Measurements from ENCODE around the gene SNX25. TPM values are rescaled to one million over a fixed set of nuclear protein-coding genes. Genes with fewer than 3 reads are reported as not detected.

The SNX25 gene
- total RNA-seq, 1 experiment from 2014 or later, result 8.4 TPM

DNA sequence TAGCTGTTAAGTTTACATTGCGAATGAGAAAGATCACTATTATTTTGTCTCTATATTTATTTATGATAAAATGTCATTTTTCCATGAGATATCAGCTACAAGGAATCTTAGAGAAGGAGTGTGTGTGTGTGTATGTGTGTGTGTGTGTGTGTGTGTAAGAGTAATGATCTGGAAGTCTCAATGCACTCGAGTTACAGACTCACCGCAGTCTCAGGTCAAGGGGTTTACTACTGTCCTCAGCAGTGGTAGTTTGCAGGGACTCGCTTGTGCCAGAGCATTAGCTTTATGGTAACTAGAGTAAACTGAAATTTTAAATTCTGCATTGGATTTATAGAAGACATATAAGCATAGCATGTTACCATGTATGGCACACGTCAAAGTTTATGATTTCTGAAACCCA, 155.5 kb downstream of the SNX25 start:
- BruUV-seq (replicated peaks), result no TSS peak
- intact Hi-C loops (cut with micrococcal nuclease), result no loop called here

DNA sequence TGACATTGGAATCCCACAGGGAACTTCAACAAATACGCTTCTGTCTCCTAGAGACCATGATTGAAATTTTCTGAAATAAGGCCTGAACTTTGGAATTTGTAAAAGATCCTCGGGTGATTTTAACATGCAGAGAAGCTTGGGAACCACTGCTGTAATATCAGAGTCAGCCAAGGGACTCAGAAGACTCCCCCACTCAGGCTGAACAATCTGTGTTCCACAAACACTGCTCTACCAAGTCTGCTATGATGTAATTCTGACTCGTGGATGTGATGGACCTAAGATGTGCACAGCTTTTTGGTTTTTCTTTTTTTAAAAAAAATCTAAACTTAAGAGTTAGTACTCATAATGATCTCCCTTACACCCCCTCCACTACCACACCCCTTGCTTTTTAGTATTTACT, 160.3 kb downstream of the SNX25 start:
- H3K27me3 ChIP-seq (ENCODE audit: low read length), result no peaks in the 10 kb centered on the region
- H3K4me3 ChIP-seq (ENCODE audit: low read length), result no peak overlapping the region
- no peak overlapping the region for H3K9ac ChIP-seq (ENCODE audit: low read length)
- H3F3A ChIP-seq (ENCODE audit: low read length, unreplicated experiment), result no peaks in the 10 kb centered on the region
- no peaks in the 10 kb centered on the region for H3K9me2 ChIP-seq (replicated peaks; ENCODE audit: low read length)
- ATAC-seq (no peak), DNase-seq (no peak)
- no peak overlapping the region for H2AFZ ChIP-seq (ENCODE audit: low read length)
- intact Hi-C loops (cut with micrococcal nuclease), result no loop called here
- H4K20me1 ChIP-seq (ENCODE audit: low read length), result no peaks in the 10 kb centered on the region
- POLR2A ChIA-PET (ENCODE audit: unreplicated experiment), result no interaction called here
- no peak for TF ChIP-seq EZH2phosphoT487 (IDR thresholded peaks at IDR 0.05; ENCODE audit: borderline replicate concordance, low read length)
- no peak for TF ChIP-seq EZH2 (IDR thresholded peaks at IDR 0.05; ENCODE audit: low read length, unreplicated experiment)
- TF ChIP-seq CTCF (conservative IDR thresholded peaks at IDR 0.05; ENCODE audit: low read depth, low read length), result no peak
- H3K9me3 ChIP-seq (ENCODE audit: low read length), result no peaks in the 10 kb centered on the region
- no peak overlapping the region for H3K4me2 ChIP-seq (ENCODE audit: low read length)
- H3K79me2 ChIP-seq (ENCODE audit: low read length), result no peaks in the 10 kb centered on the region
- BruUV-seq (replicated peaks), result no TSS peak
- CTCF ChIA-PET, result no interaction called here
- no peak overlapping the region for H3K27ac ChIP-seq (ENCODE audit: low read length)
- no peaks in the 10 kb centered on the region; the same call in 1 of the 2 replicates for H3K36me3 ChIP-seq (ENCODE audit: low read depth, low read length)
- no peaks in the 10 kb centered on the region for H3K4me1 ChIP-seq (ENCODE audit: insufficient read depth, low read length)

More for the DNA sequence above, 155.5 kb downstream of the SNX25 start:
- Histone ChIP-seq H3K79me2 (ENCODE audit: low read length) (no peaks in the 10 kb centered on the region), H3K4me3 (ENCODE audit: low read length) (no peak overlapping the region), H3K27me3 (ENCODE audit: low read length) (no peaks in the 10 kb centered on the region), H3K4me1 (ENCODE audit: insufficient read depth, low read length) (peaks cover under 1% of the 10 kb centered on the region; the same call in 1 of the 2 replicates), H4K20me1 (ENCODE audit: low read length) (no peaks in the 10 kb centered on the region; the same call in 1 of the 2 replicates), H3K4me2 (ENCODE audit: low read length) (no peak overlapping the region), H3K9ac (ENCODE audit: low read length) (no peak overlapping the region), H3K9me2 (replicated peaks; ENCODE audit: low read length) (no peaks in the 10 kb centered on the region), H3F3A (ENCODE audit: low read length, unreplicated experiment) (no peaks in the 10 kb centered on the region), H3K27ac (ENCODE audit: low read length) (no peak overlapping the region), H3K9me3 (ENCODE audit: low read length) (no peaks in the 10 kb centered on the region), H3K36me3 (ENCODE audit: low read depth, low read length) (no peaks in the 10 kb centered on the region; the same call in 1 of the 2 replicates), H2AFZ (ENCODE audit: low read length) (no peak overlapping the region)
- DNase-seq (no peak), ATAC-seq (no peak)
- ChIA-PET POLR2A (ENCODE audit: unreplicated experiment) (no interaction called here), CTCF (no interaction called here)
- TF ChIP-seq EZH2phosphoT487 (IDR thresholded peaks at IDR 0.05; ENCODE audit: borderline replicate concordance, low read length) (no peak), EZH2 (IDR thresholded peaks at IDR 0.05; ENCODE audit: low read length, unreplicated experiment) (no peak), CTCF (conservative IDR thresholded peaks at IDR 0.05; ENCODE audit: low read depth, low read length) (no peak)

DNA sequence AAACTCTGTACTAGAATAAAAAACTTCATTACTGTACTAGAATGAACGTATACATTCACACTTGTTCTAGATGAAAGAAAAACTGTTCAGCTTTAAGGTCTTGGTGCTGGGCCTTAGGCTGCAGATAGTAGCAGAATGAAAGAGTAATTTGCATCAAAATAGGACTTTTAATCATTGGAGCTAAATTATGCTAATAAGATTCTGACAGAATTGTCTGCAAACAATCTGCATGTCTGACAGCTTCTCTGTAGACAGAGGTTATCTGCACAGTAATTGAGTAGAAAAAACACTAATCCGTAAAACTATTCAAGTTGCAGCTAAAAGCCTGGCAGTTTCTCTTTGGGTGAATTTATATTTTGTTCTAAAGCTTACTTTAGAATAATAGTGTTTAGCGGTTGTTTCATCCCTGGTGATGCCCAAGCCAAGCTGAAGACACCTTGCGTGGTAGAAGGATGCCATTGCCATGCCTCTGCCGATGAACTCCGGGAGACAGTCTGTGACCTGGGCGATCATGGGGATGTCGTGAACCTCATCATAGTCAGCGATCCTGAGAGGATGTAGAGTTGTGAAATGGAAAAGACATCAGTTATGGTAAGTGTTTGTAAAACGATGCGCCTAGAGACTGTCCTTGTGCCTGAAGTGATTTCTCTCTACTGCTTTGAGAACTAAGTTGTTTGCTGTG, 161.0 kb downstream of the SNX25 start:
- no peak overlapping the region for H3K27ac ChIP-seq (ENCODE audit: low read length)
- TF ChIP-seq EZH2phosphoT487 (IDR thresholded peaks at IDR 0.05; ENCODE audit: borderline replicate concordance, low read length), result no peak
- no peak for TF ChIP-seq EZH2 (IDR thresholded peaks at IDR 0.05; ENCODE audit: low read length, unreplicated experiment)
- TF ChIP-seq CTCF (conservative IDR thresholded peaks at IDR 0.05; ENCODE audit: low read depth, low read length), result no peak
- H3K9me3 ChIP-seq (ENCODE audit: low read length), result no peaks in the 10 kb centered on the region
- ChIA-PET POLR2A (ENCODE audit: unreplicated experiment) (no interaction called here), CTCF (no interaction called here)
- ATAC-seq, result no peak
- no peaks in the 10 kb centered on the region for H3K4me1 ChIP-seq (ENCODE audit: insufficient read depth, low read length)
- no peaks in the 10 kb centered on the region for H3K9me2 ChIP-seq (replicated peaks; ENCODE audit: low read length)
- H3K4me2 ChIP-seq (ENCODE audit: low read length), result no peak overlapping the region
- no TSS peak for BruUV-seq (replicated peaks)
- no peak overlapping the region for H3K9ac ChIP-seq (ENCODE audit: low read length)
- H3F3A ChIP-seq (ENCODE audit: low read length, unreplicated experiment), result no peaks in the 10 kb centered on the region
- intact Hi-C loops (cut with micrococcal nuclease), result no loop called here
- DNase-seq, result no peak
- H3K36me3 ChIP-seq (ENCODE audit: low read depth, low read length), result no peaks in the 10 kb centered on the region; the same call in 1 of the 2 replicates
- H3K27me3 ChIP-seq (ENCODE audit: low read length), result no peaks in the 10 kb centered on the region
- H4K20me1 ChIP-seq (ENCODE audit: low read length), result no peaks in the 10 kb centered on the region
- no peak overlapping the region for H2AFZ ChIP-seq (ENCODE audit: low read length)
- H3K4me3 ChIP-seq (ENCODE audit: low read length), result no peak overlapping the region
- H3K79me2 ChIP-seq (ENCODE audit: low read length), result no peaks in the 10 kb centered on the region

All from PC-3 (cell line).